NCI-H146 treated with DMSO at 0.1 percent for 48 hours (cell line): ENCODE results near the gene SIGLECL1.
"Not testable (repeated sequence)": the region's sequence is repeated elsewhere in the genome, so short reads cannot be mapped to it uniquely, and the experiment has no call there.

Experiments
- DNase-seq: peaks from one replicate; lab custom pipeline; 2025; ENCODE audit not compliant: unreplicated experiment; lab: John Stamatoyannopoulos, UW

Gene SIGLECL1

GRCh38 chr19:51250786-51251467, at the start of gene SIGLECL1:
TSS of gene SIGLECL1 (plus strand) at chr19:51251080. CDS start at chr19:51264073, 12,993 bp downstream.
- no peak for DNase-seq

GRCh38 chr19:51201712-51202111, 49.2 kb upstream of the SIGLECL1 start:
- DNase-seq, result no peak

- DNase-seq, result no peak
Observed at GRCh38 chr19:51203916-51204315, 47.0 kb upstream of the SIGLECL1 start.

DNA sequence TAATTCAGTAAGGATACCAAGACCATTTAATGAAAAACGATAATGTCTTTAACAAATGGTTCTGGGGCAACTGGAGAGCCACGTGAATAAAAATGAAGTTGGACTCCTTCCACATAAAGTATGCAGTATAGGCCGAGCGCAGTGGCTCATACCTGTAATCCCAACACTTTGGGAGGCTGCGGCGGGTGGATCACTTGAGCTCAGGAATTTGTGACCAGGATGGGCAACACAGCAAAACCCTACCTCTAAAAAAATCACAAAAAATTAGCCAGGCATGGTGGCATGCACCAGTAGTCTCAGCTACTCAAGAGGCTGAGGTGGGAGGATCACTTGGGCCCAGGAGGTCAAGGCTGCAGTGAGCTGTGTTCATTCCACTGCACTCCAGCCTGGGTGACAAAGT, 46.6 kb upstream of the SIGLECL1 start:
- DNase-seq, result no peak

DNA sequence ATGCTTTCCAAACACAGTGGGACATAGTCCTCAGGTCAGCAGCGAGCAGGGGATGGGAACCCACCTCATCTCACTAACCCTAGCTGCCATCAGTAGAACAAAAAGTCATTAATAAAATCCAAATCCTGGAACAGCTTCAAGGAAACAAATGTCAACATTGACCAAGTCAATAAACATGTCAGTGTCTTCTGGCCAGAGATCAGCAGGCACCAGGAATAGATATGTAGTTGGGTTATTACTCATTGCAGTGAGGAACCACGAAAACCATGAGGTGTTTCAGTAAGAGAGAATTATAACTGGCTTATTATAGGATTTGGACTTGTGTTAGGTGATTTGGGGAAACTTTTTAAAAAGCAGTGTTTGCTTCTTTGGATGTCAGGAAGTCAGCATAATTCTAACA, 43.1 kb upstream of the SIGLECL1 start:
- no peak for DNase-seq

DNA sequence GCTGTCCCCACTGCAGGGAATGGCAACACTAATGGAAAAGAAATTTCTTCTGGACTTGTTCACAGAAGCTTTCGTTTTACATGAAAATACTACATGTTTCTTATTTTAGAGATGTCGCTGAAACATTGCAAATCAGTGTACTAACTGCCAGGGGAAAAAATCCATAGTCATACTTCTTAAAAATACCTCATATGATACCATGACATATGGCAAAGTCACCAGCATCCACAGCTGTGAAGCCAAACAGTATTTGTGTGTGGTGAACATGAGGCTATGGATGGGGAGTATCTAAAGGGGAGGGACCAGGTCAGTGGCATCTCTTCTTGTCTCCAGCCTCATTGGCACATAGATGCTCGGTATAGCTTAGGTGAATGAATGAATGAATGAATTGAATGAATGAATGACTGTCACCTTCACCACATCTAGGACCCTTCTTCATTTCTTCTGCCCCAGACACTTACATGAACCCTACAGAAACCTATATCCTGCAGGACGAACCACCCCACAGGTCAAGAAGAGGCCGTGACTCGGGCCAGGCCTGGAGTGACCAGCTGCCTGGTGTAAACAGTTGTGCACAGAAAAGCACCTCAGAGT, 40.6 kb upstream of the SIGLECL1 start:
- no peak for DNase-seq

- DNase-seq, result not testable (repeated sequence)
Observed at GRCh38 chr19:51210874-51211361, 40.0 kb upstream of the SIGLECL1 start.

- DNase-seq, result no peak
Observed at GRCh38 chr19:51211833-51212232, 39.0 kb upstream of the SIGLECL1 start.

DNA sequence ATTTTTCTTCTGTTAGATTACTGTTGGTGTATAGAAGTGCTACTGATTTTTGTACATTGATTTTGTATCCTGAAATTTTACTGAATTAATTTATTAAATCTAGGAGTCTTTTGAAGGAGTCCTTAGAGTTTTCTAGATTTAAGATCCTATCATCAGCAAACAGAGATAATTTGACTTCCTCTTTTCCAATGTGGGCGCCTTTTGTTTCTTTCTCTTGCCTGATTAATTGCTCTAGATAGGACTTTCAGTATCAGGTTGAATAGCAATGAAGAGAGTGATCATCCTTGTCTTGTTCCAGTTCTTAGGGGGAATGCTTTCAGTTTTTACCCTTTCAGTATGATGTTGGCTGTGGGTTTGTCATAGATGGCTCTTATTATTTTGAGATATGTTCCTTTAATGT, 31.6 kb upstream of the SIGLECL1 start:
- no peak for DNase-seq

DNA sequence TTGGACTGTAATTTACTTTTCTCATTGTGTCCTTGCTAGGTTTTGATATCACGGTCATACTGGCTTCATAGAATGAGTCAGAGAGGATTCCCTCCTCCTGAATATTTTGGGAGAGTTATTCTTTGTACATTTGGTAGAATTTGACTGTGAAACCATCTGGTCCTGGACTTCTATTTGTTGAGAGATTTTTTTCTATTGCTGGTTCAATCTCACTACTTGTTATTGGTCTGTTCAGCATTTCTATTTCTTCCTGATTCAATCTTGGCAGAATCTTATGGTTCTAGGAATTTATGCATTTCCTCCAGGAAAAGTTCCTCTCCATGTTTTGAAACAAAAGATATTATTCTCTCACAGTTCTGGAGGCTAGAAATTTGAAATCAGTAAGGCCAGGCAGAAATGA, 30.9 kb upstream of the SIGLECL1 start:
- no peak for DNase-seq

- DNase-seq, result no peak
Observed at GRCh38 chr19:51220996-51221395, 29.9 kb upstream of the SIGLECL1 start.

GRCh38 chr19:51224163-51224641, 26.7 kb upstream of the SIGLECL1 start:
- DNase-seq, result no peak

DNA sequence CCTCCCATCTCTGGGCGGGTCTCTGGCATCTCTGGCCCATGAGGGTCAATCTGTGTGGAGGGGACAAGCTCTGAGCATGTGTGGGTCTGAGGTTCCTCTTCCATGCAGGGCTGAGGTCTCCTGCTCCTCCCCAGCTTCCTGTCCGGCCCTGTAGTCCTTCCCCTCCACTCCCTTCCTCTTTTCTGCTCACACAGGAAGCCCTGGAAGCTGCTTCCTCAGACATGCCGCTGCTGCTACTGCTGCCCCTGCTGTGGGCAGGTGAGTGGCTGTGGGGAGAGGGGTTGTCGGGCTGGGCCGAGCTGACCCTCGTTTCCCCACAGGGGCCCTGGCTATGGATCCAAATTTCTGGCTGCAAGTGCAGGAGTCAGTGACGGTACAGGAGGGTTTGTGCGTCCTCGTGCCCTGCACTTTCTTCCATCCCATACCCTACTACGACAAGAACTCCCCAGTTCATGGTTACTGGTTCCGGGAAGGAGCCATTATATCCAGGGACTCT, 25.9 kb upstream of the SIGLECL1 start, which contains the start of gene CD33:
Gene CD33 (plus strand): TSS at position 183 of the 496 bp plus-strand sequence. CDS start 39 bp downstream, at position 222.
- DNase-seq, result not testable (repeated sequence)

DNA sequence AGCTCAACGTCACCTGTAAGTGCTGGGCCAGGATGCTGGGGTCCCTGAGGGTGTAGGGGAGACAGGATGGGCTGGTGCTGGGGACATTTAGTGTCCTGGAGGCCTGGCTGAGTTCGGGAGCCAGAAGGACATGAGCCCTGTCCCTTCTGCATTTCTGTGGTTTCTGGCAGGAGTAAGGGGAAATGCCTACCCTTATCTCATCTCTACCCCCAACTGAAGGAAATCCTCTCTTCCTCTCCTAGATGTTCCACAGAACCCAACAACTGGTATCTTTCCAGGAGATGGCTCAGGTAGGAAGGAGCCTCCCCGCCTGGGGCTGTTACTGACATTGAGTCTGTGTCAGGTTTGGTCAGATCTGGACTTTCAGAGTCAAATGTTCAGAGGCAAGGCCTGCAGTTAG, 24.8 kb upstream of the SIGLECL1 start:
- DNase-seq, result no peak

DNA sequence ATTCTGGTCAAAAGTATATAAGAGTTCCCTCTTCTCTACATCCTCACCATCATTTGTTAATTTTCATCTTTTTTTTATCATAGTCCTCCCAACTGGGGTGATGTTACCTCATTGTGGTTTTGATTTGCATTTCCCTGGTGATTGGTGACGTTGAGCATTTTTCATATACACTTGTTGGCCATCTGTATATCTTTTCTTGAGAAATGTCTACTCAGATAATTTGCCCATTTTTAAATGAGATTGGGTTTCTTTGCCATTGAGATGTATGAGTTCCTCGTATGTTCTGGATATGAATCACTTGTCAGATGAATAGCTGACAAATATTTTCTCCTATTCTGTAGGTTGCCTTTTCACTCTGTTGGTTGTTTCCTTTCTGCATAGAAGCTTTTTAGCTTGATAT, 23.6 kb upstream of the SIGLECL1 start:
- DNase-seq, result no peak

GRCh38 chr19:51227966-51228365, 22.9 kb upstream of the SIGLECL1 start:
- no peak for DNase-seq

GRCh38 chr19:51240866-51241265, 10.0 kb upstream of the SIGLECL1 start:
- no peak for DNase-seq

DNA sequence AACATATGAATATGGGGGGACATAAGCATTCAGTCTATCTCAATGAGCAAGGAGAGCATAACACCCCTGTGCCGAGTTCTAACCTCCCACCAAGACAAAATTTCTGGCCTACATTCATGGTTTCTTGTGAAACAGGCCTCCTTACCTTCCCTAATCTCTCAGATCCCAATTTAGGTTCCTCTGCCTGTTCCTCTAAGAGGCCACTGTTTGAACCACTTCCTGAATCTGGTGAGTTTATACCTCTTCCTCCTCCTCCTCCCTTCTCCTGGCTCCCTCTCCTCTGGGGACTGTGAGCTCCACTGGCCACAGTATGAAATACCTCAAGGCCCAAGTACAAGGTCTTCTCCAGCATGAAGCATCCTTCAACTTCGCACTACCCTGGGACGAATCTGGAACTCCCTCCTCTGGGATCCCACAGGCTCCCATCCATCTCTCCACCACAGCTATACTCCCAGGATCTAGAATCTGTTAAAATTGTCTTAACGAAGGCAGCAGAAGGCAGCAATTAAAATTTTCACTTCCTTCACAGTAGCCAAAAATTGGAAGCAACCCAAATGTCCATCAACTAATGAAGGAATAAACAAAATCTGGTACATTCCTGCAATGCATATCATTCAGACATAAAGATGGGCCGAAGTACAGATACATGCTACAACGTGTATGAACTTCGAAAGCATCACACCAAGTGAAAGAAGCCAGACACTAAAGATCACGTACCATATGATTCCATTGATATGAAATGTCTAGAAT, 7.8 kb upstream of the SIGLECL1 start:
- no peak for DNase-seq

DNA sequence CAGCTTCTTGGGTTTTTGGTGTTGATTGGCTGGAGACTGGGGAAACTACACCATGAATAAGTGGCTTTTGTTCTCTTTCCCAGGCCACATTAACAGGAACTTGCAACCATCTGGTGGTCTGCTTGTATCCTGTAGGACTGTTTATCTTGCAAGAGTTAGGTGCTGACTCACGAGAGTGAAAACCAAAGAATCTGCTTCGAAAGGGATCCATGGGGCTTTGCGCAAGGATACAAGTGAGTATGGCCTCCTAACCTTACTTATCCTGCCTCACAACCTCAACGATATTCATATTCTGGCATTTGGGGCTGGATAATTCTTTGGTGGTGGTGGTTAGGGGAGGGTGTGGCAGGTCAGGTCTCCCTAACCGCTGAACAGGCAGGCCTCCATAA, 4.7 kb upstream of the SIGLECL1 start:
- no peak for DNase-seq

GRCh38 chr19:51247972-51248590, 2.8 kb upstream of the SIGLECL1 start:
- no peak for DNase-seq

GRCh38 chr19:51251468-51251820, 564 bp downstream of the SIGLECL1 start:
- no peak for DNase-seq
